WTC11 (cell line): ENCODE measurements around the gene CEP126. TPM values are rescaled to one million over a fixed set of nuclear protein-coding genes. Genes with fewer than 3 reads are reported as not detected.

Source experiments
- ATAC-seq: fragments of 200-7000 bp; cut with Tn5 transposase; 2 replicates; pipeline ENCODE4 v1.10.0; 2021; ENCODE audit warnings: mild to moderate bottlenecking, moderate library complexity
- CTCF ChIA-PET: fragments of 300-600 bp; sonication (Branson Sonifier 250); formaldehyde crosslinking; loops from one replicate; lab custom pipeline; 2021; ENCODE audit warnings: antibody characterized with exemption; lab: Charles Lee
- POLR2A ChIA-PET: fragments of 350-600 bp; sonication (Branson Sonifier 250); formaldehyde crosslinking; loops from one replicate; lab custom pipeline; 2021; ENCODE audit warnings: antibody characterized with exemption; lab: Charles Lee
- DNase-seq: peaks from one replicate; pipeline ENCODE4 v3.0.0; 2021; ENCODE audit warnings: low spot score
- H3K27ac Mint-ChIP-seq: 2 replicates; pipeline ENCODE4 v1.8.0; 2021; ENCODE audit warnings: mixed read lengths
- H3K27me3 Mint-ChIP-seq: 2 replicates; pipeline ENCODE4 v1.8.0; 2021; ENCODE audit warnings: low read depth, mild to moderate bottlenecking, moderate library complexity, mixed read lengths
- H3K36me3 Mint-ChIP-seq: 2 replicates; pipeline ENCODE4 v1.8.0; 2021; ENCODE audit warnings: mixed read lengths
- H3K4me1 Mint-ChIP-seq: 2 replicates; pipeline ENCODE4 v1.8.0; 2022; ENCODE audit warnings: mixed read lengths
- H3K4me3 Mint-ChIP-seq: 2 replicates; pipeline ENCODE4 v1.8.0; 2021; ENCODE audit warnings: mild to moderate bottlenecking, moderate library complexity, mixed read lengths
- H3K9me3 Mint-ChIP-seq: 2 replicates; pipeline ENCODE4 v1.8.0; 2021; ENCODE audit warnings: mixed read lengths
- ELF4 ChIP-seq: sonication (generic); formaldehyde crosslinking; IDR thresholded peaks from 2 replicates; pipeline ENCODE4 v1.8.1; 2022; ENCODE audit warnings: low read depth, mild to moderate bottlenecking, moderate library complexity, missing genetic modification reagents
- FOXK1 ChIP-seq: sonication (generic); formaldehyde crosslinking; IDR thresholded peaks from 2 replicates; pipeline ENCODE4 v1.8.0; 2022; ENCODE audit warnings: mild to moderate bottlenecking, moderate library complexity, missing genetic modification reagents
- JUN ChIP-seq: sonication (generic); formaldehyde crosslinking; IDR thresholded peaks from 2 replicates; pipeline ENCODE4 v1.8.0; 2023; ENCODE audit warnings: mild to moderate bottlenecking, missing genetic modification reagents
- NFE2L1 ChIP-seq: sonication (generic); formaldehyde crosslinking; IDR thresholded peaks from 2 replicates; pipeline ENCODE4 v1.8.1; 2023; ENCODE audit warnings: missing genetic modification reagents
- NR1H2 ChIP-seq: sonication (generic); formaldehyde crosslinking; IDR thresholded peaks from 2 replicates; pipeline ENCODE4 v1.9.0; 2021; ENCODE audit warnings: mild to moderate bottlenecking, moderate library complexity, missing genetic modification reagents
- NR2C2 ChIP-seq: sonication (generic); formaldehyde crosslinking; IDR thresholded peaks from 2 replicates; pipeline ENCODE4 v1.8.0; 2022; ENCODE audit warnings: mild to moderate bottlenecking, missing genetic modification reagents
- SOX15 ChIP-seq: fragments of 250-450 bp; sonication (Bioruptor Pico); IDR thresholded peaks from 2 replicates; pipeline ENCODE4 v1.9.0; 2021; ENCODE audit warnings: mild to moderate bottlenecking
- SP1 ChIP-seq: sonication (generic); formaldehyde crosslinking; conservative IDR thresholded peaks from 2 replicates; pipeline ENCODE4 v1.8.1; 2022; ENCODE audit warnings: missing genetic modification reagents
- TEAD1 ChIP-seq: sonication (generic); formaldehyde crosslinking; IDR thresholded peaks from 2 replicates; pipeline ENCODE4 v1.8.0; 2022; ENCODE audit warnings: mild to moderate bottlenecking, missing genetic modification reagents
- ZNF263 ChIP-seq: sonication (generic); formaldehyde crosslinking; IDR thresholded peaks from 2 replicates; pipeline ENCODE4 v1.8.1; 2022; ENCODE audit warnings: low read depth, mild to moderate bottlenecking, moderate library complexity, missing genetic modification reagents
- ZNF416 ChIP-seq: fragments of 250-450 bp; sonication (Bioruptor Pico); IDR thresholded peaks from 2 replicates; pipeline ENCODE4 v1.9.0; 2021; ENCODE audit warnings: mild to moderate bottlenecking, inconsistent platforms
- total RNA-seq: library from RNA; stranded (reverse); gene quantifications from 3 replicates; pipeline ENCODE4 v1.2.3, GENCODE V29; 2021
- TF ChIP-seq, protein P1 (sequence below): sonication (generic); formaldehyde crosslinking; IDR thresholded peaks from 2 replicates; pipeline ENCODE4 v1.8.0; 2023; ENCODE audit warnings: mild to moderate bottlenecking, missing genetic modification reagents
- TF ChIP-seq, protein P2 (sequence below): sonication (generic); formaldehyde crosslinking; IDR thresholded peaks from 2 replicates; pipeline ENCODE4 v1.8.1; 2022; ENCODE audit warnings: mild to moderate bottlenecking, missing genetic modification reagents, moderate library complexity, borderline replicate concordance
- TF ChIP-seq, protein P3 (sequence below): sonication (generic); formaldehyde crosslinking; IDR thresholded peaks from 2 replicates; pipeline ENCODE4 v1.8.1; 2022; ENCODE audit warnings: low read depth, mild to moderate bottlenecking, moderate library complexity, missing genetic modification reagents, borderline replicate concordance
- TF ChIP-seq, protein P4 (sequence below): sonication (generic); formaldehyde crosslinking; IDR thresholded peaks from 2 replicates; pipeline ENCODE4 v1.8.0; 2023; ENCODE audit warnings: missing genetic modification reagents, mild to moderate bottlenecking, borderline replicate concordance
- TF ChIP-seq, protein P5 (sequence below): fragments of 250-450 bp; sonication (Bioruptor Pico); IDR thresholded peaks from 2 replicates; pipeline ENCODE4 v1.9.0; 2021; ENCODE audit warnings: mild to moderate bottlenecking, borderline replicate concordance
- TF ChIP-seq, protein P6 (sequence below): sonication (generic); formaldehyde crosslinking; IDR thresholded peaks from 2 replicates; pipeline ENCODE4 v1.8.0; 2022; ENCODE audit warnings: mild to moderate bottlenecking, missing genetic modification reagents
- TF ChIP-seq, protein P7 (sequence below): sonication (generic); formaldehyde crosslinking; IDR thresholded peaks from 2 replicates; pipeline ENCODE4 v1.8.1; 2023; ENCODE audit warnings: mild to moderate bottlenecking, moderate library complexity, missing genetic modification reagents

The CEP126 gene
- total RNA-seq, 1 experiment from 2014 or later = 2.4 TPM

DNA sequence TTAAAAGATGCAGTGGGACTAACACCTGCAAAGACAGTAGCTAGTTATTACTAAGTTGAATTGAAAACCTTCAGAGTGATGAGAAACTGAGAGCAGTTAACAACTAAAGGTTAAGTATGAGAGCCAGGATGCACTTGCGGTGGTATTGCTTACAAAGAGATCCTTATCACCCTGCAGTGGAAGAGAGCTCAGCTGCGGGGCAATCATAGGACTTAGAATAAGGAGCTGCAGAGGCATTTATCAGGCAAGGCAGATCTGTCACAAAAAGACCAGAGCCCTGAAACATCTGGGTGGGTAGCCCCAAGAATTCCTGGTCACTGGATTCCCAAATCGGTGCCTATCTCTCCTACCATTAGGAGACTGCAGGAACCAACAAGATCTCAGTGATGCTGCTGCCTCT, 98.1 kb downstream of the CEP126 start (continued):
- TF ChIP-seq, protein P1, sequence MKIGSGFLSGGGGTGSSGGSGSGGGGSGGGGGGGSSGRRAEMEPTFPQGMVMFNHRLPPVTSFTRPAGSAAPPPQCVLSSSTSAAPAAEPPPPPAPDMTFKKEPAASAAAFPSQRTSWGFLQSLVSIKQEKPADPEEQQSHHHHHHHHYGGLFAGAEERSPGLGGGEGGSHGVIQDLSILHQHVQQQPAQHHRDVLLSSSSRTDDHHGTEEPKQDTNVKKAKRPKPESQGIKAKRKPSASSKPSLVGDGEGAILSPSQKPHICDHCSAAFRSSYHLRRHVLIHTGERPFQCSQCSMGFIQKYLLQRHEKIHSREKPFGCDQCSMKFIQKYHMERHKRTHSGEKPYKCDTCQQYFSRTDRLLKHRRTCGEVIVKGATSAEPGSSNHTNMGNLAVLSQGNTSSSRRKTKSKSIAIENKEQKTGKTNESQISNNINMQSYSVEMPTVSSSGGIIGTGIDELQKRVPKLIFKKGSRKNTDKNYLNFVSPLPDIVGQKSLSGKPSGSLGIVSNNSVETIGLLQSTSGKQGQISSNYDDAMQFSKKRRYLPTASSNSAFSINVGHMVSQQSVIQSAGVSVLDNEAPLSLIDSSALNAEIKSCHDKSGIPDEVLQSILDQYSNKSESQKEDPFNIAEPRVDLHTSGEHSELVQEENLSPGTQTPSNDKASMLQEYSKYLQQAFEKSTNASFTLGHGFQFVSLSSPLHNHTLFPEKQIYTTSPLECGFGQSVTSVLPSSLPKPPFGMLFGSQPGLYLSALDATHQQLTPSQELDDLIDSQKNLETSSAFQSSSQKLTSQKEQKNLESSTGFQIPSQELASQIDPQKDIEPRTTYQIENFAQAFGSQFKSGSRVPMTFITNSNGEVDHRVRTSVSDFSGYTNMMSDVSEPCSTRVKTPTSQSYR (CRISPR knock-in tag) = no peak
- TF ChIP-seq ELF4 (CRISPR knock-in tag) (no peak), JUN (CRISPR knock-in tag) (no peak), FOXK1 (no peak), SP1 (CRISPR knock-in tag) (no peak), NR1H2 (CRISPR knock-in tag) (no peak), SOX15 (CRISPR knock-in tag) (no peak)
- TF ChIP-seq, protein P2, sequence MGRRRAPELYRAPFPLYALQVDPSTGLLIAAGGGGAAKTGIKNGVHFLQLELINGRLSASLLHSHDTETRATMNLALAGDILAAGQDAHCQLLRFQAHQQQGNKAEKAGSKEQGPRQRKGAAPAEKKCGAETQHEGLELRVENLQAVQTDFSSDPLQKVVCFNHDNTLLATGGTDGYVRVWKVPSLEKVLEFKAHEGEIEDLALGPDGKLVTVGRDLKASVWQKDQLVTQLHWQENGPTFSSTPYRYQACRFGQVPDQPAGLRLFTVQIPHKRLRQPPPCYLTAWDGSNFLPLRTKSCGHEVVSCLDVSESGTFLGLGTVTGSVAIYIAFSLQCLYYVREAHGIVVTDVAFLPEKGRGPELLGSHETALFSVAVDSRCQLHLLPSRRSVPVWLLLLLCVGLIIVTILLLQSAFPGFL (CRISPR knock-in tag) = no peak
- TF ChIP-seq, protein P3, sequence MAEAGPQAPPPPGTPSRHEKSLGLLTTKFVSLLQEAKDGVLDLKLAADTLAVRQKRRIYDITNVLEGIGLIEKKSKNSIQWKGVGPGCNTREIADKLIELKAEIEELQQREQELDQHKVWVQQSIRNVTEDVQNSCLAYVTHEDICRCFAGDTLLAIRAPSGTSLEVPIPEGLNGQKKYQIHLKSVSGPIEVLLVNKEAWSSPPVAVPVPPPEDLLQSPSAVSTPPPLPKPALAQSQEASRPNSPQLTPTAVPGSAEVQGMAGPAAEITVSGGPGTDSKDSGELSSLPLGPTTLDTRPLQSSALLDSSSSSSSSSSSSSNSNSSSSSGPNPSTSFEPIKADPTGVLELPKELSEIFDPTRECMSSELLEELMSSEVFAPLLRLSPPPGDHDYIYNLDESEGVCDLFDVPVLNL (CRISPR knock-in tag) = no peak
- TF ChIP-seq, all 79 proteins: peak for 0

DNA sequence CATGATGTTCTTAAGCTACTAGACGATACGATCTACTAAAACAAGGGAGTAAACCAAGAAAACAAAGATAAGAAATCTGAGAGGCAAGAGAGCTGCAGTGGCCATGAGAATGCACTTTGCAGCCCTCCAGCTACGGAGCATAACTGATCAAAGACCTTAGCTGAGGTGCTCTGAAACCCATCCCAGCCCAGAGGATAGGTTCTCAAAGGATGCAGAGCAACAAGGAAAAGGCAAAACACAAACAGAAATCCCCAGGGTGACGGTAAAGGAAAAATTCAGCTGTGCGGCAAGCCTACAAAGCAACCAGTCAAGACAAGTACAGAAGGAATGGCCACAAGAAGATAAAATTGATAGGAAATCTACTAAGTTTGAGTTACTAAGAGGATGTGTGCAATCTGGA, 99.9 kb downstream of the CEP126 start:
- DNase-seq (no peak), ATAC-seq (no peak)
- H3K36me3 Mint-ChIP-seq = no peaks in the 10 kb centered on the region
- H3K27ac Mint-ChIP-seq = no peak overlapping the region
- no peak overlapping the region for H3K4me3 Mint-ChIP-seq
- H3K9me3 Mint-ChIP-seq = 0 out of 2 replicates have a peak, but pooled peaks cover 4% of the 10 kb centered on the region
- no peaks in the 10 kb centered on the region; the same call in 1 of the 2 replicates for H3K27me3 Mint-ChIP-seq
- H3K4me1 Mint-ChIP-seq = 0 out of 2 replicates have a peak, but pooled peaks cover 2% of the 10 kb centered on the region
- TF ChIP-seq ZNF416 (no peak), NFE2L1 (CRISPR knock-in tag) (no peak), ZNF263 (CRISPR knock-in tag) (no peak), NR2C2 (CRISPR knock-in tag) (no peak), TEAD1 (no peak)
- TF ChIP-seq, protein P4, sequence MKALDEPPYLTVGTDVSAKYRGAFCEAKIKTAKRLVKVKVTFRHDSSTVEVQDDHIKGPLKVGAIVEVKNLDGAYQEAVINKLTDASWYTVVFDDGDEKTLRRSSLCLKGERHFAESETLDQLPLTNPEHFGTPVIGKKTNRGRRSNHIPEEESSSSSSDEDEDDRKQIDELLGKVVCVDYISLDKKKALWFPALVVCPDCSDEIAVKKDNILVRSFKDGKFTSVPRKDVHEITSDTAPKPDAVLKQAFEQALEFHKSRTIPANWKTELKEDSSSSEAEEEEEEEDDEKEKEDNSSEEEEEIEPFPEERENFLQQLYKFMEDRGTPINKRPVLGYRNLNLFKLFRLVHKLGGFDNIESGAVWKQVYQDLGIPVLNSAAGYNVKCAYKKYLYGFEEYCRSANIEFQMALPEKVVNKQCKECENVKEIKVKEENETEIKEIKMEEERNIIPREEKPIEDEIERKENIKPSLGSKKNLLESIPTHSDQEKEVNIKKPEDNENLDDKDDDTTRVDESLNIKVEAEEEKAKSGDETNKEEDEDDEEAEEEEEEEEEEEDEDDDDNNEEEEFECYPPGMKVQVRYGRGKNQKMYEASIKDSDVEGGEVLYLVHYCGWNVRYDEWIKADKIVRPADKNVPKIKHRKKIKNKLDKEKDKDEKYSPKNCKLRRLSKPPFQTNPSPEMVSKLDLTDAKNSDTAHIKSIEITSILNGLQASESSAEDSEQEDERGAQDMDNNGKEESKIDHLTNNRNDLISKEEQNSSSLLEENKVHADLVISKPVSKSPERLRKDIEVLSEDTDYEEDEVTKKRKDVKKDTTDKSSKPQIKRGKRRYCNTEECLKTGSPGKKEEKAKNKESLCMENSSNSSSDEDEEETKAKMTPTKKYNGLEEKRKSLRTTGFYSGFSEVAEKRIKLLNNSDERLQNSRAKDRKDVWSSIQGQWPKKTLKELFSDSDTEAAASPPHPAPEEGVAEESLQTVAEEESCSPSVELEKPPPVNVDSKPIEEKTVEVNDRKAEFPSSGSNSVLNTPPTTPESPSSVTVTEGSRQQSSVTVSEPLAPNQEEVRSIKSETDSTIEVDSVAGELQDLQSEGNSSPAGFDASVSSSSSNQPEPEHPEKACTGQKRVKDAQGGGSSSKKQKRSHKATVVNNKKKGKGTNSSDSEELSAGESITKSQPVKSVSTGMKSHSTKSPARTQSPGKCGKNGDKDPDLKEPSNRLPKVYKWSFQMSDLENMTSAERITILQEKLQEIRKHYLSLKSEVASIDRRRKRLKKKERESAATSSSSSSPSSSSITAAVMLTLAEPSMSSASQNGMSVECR (CRISPR knock-in tag) = no peak
- TF ChIP-seq, protein P5, sequence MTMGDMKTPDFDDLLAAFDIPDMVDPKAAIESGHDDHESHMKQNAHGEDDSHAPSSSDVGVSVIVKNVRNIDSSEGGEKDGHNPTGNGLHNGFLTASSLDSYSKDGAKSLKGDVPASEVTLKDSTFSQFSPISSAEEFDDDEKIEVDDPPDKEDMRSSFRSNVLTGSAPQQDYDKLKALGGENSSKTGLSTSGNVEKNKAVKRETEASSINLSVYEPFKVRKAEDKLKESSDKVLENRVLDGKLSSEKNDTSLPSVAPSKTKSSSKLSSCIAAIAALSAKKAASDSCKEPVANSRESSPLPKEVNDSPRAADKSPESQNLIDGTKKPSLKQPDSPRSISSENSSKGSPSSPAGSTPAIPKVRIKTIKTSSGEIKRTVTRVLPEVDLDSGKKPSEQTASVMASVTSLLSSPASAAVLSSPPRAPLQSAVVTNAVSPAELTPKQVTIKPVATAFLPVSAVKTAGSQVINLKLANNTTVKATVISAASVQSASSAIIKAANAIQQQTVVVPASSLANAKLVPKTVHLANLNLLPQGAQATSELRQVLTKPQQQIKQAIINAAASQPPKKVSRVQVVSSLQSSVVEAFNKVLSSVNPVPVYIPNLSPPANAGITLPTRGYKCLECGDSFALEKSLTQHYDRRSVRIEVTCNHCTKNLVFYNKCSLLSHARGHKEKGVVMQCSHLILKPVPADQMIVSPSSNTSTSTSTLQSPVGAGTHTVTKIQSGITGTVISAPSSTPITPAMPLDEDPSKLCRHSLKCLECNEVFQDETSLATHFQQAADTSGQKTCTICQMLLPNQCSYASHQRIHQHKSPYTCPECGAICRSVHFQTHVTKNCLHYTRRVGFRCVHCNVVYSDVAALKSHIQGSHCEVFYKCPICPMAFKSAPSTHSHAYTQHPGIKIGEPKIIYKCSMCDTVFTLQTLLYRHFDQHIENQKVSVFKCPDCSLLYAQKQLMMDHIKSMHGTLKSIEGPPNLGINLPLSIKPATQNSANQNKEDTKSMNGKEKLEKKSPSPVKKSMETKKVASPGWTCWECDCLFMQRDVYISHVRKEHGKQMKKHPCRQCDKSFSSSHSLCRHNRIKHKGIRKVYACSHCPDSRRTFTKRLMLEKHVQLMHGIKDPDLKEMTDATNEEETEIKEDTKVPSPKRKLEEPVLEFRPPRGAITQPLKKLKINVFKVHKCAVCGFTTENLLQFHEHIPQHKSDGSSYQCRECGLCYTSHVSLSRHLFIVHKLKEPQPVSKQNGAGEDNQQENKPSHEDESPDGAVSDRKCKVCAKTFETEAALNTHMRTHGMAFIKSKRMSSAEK (CRISPR knock-in tag) = no peak
- TF ChIP-seq, protein P6, sequence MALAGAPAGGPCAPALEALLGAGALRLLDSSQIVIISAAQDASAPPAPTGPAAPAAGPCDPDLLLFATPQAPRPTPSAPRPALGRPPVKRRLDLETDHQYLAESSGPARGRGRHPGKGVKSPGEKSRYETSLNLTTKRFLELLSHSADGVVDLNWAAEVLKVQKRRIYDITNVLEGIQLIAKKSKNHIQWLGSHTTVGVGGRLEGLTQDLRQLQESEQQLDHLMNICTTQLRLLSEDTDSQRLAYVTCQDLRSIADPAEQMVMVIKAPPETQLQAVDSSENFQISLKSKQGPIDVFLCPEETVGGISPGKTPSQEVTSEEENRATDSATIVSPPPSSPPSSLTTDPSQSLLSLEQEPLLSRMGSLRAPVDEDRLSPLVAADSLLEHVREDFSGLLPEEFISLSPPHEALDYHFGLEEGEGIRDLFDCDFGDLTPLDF (CRISPR knock-in tag) = no peak
- TF ChIP-seq, protein P7, sequence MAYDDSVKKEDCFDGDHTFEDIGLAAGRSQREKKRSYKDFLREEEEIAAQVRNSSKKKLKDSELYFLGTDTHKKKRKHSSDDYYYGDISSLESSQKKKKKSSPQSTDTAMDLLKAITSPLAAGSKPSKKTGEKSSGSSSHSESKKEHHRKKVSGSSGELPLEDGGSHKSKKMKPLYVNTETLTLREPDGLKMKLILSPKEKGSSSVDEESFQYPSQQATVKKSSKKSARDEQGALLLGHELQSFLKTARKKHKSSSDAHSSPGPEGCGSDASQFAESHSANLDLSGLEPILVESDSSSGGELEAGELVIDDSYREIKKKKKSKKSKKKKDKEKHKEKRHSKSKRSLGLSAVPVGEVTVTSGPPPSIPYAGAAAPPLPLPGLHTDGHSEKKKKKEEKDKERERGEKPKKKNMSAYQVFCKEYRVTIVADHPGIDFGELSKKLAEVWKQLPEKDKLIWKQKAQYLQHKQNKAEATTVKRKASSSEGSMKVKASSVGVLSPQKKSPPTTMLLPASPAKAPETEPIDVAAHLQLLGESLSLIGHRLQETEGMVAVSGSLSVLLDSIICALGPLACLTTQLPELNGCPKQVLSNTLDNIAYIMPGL = no peak
- POLR2A ChIA-PET = no interaction called here
- CTCF ChIA-PET = interaction anchor here (0.9 to 1.0 kb wide), 2 partner anchors 154 to 254 kb away, joined by 3 to 4 read pairs; no protein-coding TSS in a partner anchor
